Measurements from ENCODE around the gene BIRC2. TPM values are rescaled to one million over a fixed set of nuclear protein-coding genes. Genes with fewer than 3 reads are reported as not detected.

BIRC2 gene
- total and polyA plus RNA-seq, 9 of the 15 experiments (the other 6 are each of a cell fraction or from before 2014, with no cell fraction given) = 14.3 to 45.9 (median 20.7) TPM

- no peak for TF ChIP-seq HINFP (tag; conservative IDR thresholded peaks at IDR 0.05; ENCODE audit: low read depth)
- peak; percentile 23; the same call in 1 of the 2 replicates for TF ChIP-seq RNF2 (IDR thresholded peaks at IDR 0.05)
- no peak for TF ChIP-seq IRF1 (CRISPR knock-in tag; IDR thresholded peaks at IDR 0.05; ENCODE audit: borderline replicate concordance)
- TF ChIP-seq HBP1 (CRISPR knock-in tag; IDR thresholded peaks at IDR 0.05) = 0 out of 2 replicates have a peak, but pooled peaks have one; percentile 19
- TF ChIP-seq NR3C1 (CRISPR knock-in tag; IDR thresholded peaks at IDR 0.05) = no peak
- no peak for TF ChIP-seq RBM39 (optimal IDR thresholded peaks at IDR 0.05; ENCODE audit: low read depth, low read length)
- peak; percentile 25; the same call in 1 of the 2 replicates for TF ChIP-seq E2F3 (CRISPR knock-in tag; IDR thresholded peaks at IDR 0.05)
- TF ChIP-seq ZBTB12 (CRISPR knock-in tag; IDR thresholded peaks at IDR 0.05) = peak; percentile 94
- TF ChIP-seq NR4A1 (CRISPR knock-in tag; IDR thresholded peaks at IDR 0.05) = no peak
- 0 out of 2 replicates have a peak, but pooled peaks have one; percentile 29 for TF ChIP-seq NR4A1 (tag; IDR thresholded peaks at IDR 0.05)
- TF ChIP-seq ATF2 (CRISPR knock-in tag; IDR thresholded peaks at IDR 0.05) = peak; percentile 94
- no peak for TF ChIP-seq FUS (optimal IDR thresholded peaks at IDR 0.05; ENCODE audit: low read depth, low read length)
- TF ChIP-seq HLTF (IDR thresholded peaks at IDR 0.05) = no peak
- no peak; the same call in 1 of the 2 replicates for TF ChIP-seq ZNF511 (CRISPR knock-in tag; IDR thresholded peaks at IDR 0.05)
- no peak for TF ChIP-seq ZBTB8A (IDR thresholded peaks at IDR 0.05; ENCODE audit: partially characterized antibody)
- TF ChIP-seq NELFE (IDR thresholded peaks at IDR 0.05; ENCODE audit: insufficient read depth, insufficient read length) = no peak
These were observed at the start of gene BIRC2 (continued) for GRCh38 chr11:102346748-102347461.

Measured in K562 (cell line).